ENCODE results near the gene IRF4. TPM values are rescaled to one million over a fixed set of nuclear protein-coding genes. Genes with fewer than 3 reads are reported as not detected.
"Not testable (repeated sequence)": the region's sequence is repeated elsewhere in the genome, so short reads cannot be mapped to it uniquely, and the experiment has no call there.

Gene IRF4
- polyA plus RNA-seq, 4 donors: 0.14 to 0.28 (median 0.21) TPM

- DNase-seq (ENCODE audit: low read depth in 4 of 4, low spot score in 2 of 4): no peak
Measured at GRCh38 chr6:411402-412145, 20.0 kb downstream of the IRF4 start.

GRCh38 chr6:412146-412886 is 20.8 kb downstream of the IRF4 start:
- no peak for DNase-seq (ENCODE audit: low read depth in 4 of 4, low spot score in 2 of 4)

GRCh38 chr6:414447-414846 is 22.9 kb downstream of the IRF4 start:
- no peak for DNase-seq (ENCODE audit: low read depth in 4 of 4, low spot score in 2 of 4)

GRCh38 chr6:415087-415486 is 23.5 kb downstream of the IRF4 start:
- DNase-seq (ENCODE audit: low read depth in 4 of 4, low spot score in 2 of 4): no peak

- DNase-seq (ENCODE audit: low read depth in 4 of 4, low spot score in 2 of 4): no peak
Measured at GRCh38 chr6:421211-421610, 29.7 kb downstream of the IRF4 start.

GRCh38 chr6:422433-423054 is 31.0 kb downstream of the IRF4 start:
- no peak for DNase-seq (ENCODE audit: low read depth in 4 of 4, low spot score in 2 of 4)

GRCh38 chr6:423055-423798 is 31.7 kb downstream of the IRF4 start:
- no peak for DNase-seq (ENCODE audit: low read depth in 4 of 4, low spot score in 2 of 4)

- DNase-seq (ENCODE audit: low read depth in 4 of 4, low spot score in 2 of 4): no peak
Measured at GRCh38 chr6:423799-424345, 32.3 kb downstream of the IRF4 start.

- no peak for DNase-seq (ENCODE audit: low read depth in 4 of 4, low spot score in 2 of 4)
Measured at GRCh38 chr6:424741-425417, 33.3 kb downstream of the IRF4 start.

- DNase-seq (ENCODE audit: low read depth in 4 of 4, low spot score in 2 of 4): not testable (repeated sequence)
Measured at GRCh38 chr6:425418-425788, 33.9 kb downstream of the IRF4 start.

- not testable (repeated sequence) for DNase-seq (ENCODE audit: low read depth in 4 of 4, low spot score in 2 of 4)
Measured at GRCh38 chr6:426198-426738, 34.7 kb downstream of the IRF4 start.

GRCh38 chr6:428047-428603 is 36.6 kb downstream of the IRF4 start:
- DNase-seq (ENCODE audit: low read depth in 4 of 4, low spot score in 2 of 4): no peak

- DNase-seq (ENCODE audit: low read depth in 4 of 4, low spot score in 2 of 4): no peak
Measured at GRCh38 chr6:429515-430121, 38.1 kb downstream of the IRF4 start.

- DNase-seq (ENCODE audit: low read depth in 4 of 4, low spot score in 2 of 4): no peak
Measured at GRCh38 chr6:431504-431903, 40.0 kb downstream of the IRF4 start.

GRCh38 chr6:431986-432385 is 40.4 kb downstream of the IRF4 start:
- no peak for DNase-seq (ENCODE audit: low read depth in 4 of 4, low spot score in 2 of 4)

GRCh38 chr6:434051-434705 is 42.6 kb downstream of the IRF4 start:
- no peak for DNase-seq (ENCODE audit: low read depth in 4 of 4, low spot score in 2 of 4)

- no peak for DNase-seq (ENCODE audit: low read depth in 4 of 4, low spot score in 2 of 4)
Measured at GRCh38 chr6:435441-436307, 44.1 kb downstream of the IRF4 start.

Data from left renal cortex interstitium (tissue), 4 donors.